Stimulated activated CD8-positive, alpha-beta memory T cell treated with anti-CD3 and anti-CD28 coated beads, Interleukin-7, amount 100 ng/mL, for 24 hours (primary cell): ENCODE measurements around the gene BRIP1.

Experiments
- DNase-seq: peaks from one replicate; pipeline ENCODE4 v3.0.0-alpha.2; 2020; ENCODE audit warnings: low read depth

BRIP1 gene

GRCh38 chr17:61757168-61757567 is 106.2 kb downstream of the BRIP1 start:
- no peak for DNase-seq

- no peak for DNase-seq
These were observed 106.8 kb downstream of the BRIP1 start for GRCh38 chr17:61756561-61756960.

DNA sequence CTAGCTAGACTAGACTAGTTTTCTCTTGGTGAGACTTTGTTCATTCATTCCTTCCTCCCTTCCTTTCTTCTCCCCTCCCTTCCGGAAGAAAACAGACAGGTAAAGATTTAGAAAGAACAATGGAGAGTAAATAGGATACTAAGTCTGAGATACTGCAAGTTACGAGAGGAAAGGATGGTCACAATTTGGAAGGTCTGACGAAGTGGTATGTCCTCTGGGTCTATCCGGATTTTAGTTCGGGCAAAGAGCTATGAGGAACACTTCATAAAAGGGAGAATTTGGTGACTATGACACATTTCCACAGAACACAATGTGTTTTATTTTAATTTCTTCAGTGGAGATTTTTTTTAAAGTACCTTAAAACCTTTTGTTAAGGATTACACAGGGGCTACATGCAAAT is 107.7 kb downstream of the BRIP1 start:
- no peak for DNase-seq

DNA sequence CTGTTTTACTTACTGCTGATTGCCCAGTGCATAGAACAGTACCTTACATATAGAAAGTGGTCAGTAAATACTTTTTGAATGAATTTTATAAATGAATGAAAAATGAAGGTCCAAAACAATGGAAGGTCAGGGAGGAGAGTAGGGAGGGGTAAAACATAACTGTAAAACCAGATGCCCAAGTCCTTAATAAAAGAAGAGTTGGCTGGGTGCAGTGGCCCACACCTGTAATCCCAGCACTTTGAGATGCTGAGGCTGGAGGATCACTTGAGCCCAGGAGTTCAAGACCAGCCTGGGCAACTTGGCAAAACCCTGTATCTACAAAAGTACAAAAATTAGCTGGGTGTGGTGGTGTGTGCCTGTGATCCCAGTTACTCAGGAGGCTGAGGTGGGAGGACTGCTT is 108.2 kb downstream of the BRIP1 start:
- DNase-seq, result no peak

GRCh38 chr17:61754124-61754523 is 109.2 kb downstream of the BRIP1 start:
- DNase-seq, result no peak

GRCh38 chr17:61753696-61754095 is 109.6 kb downstream of the BRIP1 start:
- DNase-seq, result no peak

DNA sequence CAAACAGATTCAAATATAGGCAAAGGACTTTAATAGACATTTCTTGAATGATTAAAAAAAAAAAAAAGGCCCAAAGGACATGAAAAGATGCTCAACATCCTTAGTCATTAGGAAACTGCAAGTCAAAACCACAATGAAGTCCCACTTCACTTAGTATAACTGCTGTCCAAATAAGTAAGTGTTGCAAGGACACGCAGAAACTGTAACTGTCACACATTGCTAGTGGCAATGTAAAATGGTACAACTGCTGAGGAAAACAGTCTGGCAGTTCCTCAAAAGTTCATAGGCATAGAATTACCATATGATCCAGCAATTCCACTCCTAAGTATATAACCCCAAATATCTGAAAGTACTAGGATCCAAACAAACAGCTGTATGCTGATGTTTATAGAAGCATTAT is 112.7 kb downstream of the BRIP1 start:
- no peak for DNase-seq

DNA sequence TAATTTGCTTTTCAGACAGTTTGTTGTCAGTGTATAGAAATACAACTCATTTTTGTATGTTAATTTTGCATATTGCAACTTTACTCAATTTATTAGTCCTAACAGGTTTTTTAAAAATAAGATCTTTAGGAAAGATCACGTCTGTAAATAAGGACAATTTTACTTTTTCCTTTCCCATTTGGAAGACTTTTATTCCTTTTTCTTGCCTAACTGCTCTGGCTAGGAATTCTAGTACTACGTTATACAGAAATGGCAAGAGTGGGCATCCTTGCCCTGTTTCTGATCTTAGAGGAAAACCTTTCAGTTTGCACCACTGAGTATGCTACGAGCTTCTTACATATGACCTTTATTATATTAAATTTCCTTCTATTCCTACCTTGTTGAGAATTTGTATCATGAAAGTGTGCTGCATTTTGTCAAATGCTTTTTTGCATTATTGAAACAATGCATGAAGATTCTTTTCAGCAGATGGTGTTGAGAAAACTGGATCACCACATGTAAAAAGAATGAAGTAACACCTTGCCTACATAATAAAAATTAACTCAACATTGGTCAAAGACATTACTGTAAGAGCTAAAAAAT is 113.4 kb downstream of the BRIP1 start:
- no peak for DNase-seq

DNA sequence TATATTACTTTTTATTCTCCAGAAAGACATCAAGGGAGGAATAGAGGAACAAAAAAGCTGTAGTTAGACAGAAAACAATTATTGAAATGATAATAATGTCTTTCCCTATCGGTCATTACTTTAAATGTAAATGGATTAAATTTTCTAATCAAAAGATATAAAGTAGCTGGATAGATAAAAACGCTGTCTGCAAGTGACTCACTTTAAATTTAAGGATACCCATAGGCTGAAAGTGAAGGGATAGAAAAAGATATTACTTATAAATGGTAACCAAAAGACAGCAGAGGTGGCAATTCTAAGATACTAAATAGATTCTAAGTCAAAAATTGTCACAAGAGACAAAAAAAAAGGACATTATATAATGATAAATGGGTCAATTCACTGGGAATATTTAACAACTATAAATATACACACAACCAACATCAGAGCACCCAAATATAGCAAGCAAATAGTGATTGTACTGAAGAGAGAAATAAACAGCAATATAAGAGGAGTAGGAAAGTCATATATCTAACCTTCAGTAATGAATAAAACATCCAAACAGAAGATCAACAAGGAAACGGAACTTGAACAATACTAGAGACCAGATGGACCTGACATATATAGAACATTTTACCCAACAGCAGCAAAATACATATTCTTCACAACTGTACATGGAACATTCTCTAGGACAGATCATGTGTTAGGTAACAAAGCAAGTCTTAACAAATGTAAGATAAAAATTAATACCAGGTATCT is 116.9 kb downstream of the BRIP1 start:
- DNase-seq, result no peak

GRCh38 chr17:61744804-61745203 is 118.5 kb downstream of the BRIP1 start:
- DNase-seq, result no peak

DNA sequence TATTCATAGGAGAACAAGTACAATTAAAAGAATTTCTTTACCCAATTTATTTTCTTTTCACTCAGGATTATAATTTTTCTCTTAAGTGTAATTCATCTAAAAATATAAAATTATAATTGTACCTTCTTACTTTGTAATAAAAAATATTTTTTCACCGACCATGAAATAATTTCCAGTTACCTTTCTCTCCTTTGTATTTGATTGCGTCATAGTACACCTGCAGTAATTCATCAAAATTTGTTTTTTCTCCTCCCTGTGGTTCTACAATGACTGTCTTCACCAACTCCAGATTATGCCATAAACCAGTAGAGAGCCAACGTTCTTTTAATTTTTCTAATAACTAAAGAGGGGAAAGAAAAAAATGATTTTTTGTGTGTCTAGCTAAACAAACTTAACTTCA is 119.1 kb downstream of the BRIP1 start:
- no peak for DNase-seq

- no peak for DNase-seq
These were observed 119.6 kb downstream of the BRIP1 start for GRCh38 chr17:61743766-61744165.

GRCh38 chr17:61739002-61739401 is 124.3 kb downstream of the BRIP1 start:
- DNase-seq, result no peak

DNA sequence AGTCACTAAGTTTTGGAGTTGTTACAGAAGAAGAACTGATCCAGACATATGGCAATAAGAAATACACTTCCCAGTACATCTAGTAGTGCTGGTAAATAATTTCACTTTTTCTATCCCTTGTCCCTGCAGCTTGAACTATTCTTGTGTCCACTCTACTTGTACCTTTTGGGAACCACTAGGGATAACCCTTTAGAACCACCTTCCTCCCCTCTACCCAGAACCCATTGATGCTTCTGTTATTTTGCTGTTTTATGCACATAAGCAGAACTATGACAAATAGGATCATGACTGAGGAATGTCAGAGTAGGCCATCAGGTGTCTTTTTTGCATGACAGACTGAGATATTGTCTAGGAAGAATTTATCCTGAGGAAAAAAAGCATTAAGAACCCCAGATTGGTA is 125.1 kb downstream of the BRIP1 start:
- DNase-seq, result no peak

DNA sequence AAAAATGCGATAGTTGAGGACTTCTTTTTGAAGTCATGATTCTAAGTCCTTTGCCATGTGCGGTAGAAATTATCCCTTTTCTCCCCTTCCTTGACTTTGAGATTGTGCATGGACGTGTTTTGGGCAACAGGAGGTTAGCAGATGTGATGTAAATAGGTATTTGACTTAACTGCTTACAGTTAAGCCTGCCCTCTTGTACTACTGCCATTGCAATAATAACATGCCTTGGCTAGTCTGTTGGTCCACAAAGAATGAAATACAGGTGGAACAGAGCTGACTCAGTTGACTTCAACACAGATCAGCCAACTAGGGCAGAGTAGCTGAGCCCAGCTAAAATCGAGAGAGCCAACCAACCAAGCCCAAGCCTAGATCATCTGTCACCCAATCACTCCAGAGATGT is 125.5 kb downstream of the BRIP1 start:
- no peak for DNase-seq

DNA sequence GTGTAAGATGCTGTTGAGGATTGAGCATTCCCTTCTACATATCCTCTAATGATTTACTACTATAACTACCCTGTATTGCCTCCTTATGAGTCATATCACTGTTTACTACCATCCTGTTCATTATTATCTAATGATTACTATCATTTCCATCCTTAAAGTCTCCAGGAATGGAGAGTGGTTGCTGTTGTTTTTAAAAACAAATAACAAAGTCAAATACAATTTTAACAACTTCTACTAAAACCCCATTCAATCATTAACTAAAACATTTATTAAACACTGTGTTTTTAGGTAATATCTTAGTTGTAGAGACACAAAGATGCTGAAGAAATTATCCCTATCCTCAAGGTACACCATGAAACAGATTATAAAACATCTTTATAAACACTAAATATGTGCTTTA is 126.9 kb downstream of the BRIP1 start:
- DNase-seq, result no peak

- no peak for DNase-seq
These were observed 127.5 kb downstream of the BRIP1 start for GRCh38 chr17:61735807-61736206.

GRCh38 chr17:61734466-61734865 is 128.9 kb downstream of the BRIP1 start:
- DNase-seq, result no peak

DNA sequence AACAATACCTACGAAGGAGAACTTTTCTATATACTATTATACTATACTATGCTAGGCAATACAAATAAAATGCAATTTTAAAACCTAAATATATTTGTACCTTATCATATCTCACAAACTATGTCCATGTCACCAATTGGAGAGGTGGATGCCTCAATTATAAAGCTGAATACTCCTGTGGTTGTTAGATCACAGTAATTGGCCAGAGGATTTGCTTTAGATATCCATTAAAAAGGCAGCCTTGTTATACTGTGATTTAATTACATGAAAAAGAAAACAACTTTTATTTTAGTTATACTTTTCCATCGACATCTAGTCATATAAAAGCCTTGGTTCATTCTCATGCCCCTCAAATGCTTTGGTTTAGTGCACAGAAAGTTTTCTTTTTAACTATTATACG is 129.3 kb downstream of the BRIP1 start:
- DNase-seq, result no peak

- DNase-seq, result no peak
These were observed 130.3 kb downstream of the BRIP1 start for GRCh38 chr17:61733021-61733420.

DNA sequence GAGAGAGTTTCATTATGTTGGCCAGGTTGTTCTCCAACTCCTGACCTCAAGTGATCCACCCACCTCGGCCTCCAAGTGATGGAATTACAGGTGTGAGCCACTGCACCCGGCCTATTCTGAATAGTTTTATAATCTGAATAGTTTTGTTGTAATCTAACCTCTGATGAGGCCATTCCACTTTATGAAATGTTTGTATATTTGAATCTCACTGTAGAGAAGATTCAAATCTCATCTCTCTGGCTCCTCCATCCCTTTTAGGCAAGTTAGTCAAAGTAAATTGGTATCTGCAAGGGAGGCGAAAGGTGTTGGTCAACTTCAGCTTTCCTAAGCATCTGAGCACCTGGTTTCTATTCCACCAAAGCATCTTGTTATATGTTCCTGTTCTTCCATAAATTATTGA is 131.2 kb downstream of the BRIP1 start:
- no peak for DNase-seq

- DNase-seq, result no peak
These were observed 132.0 kb downstream of the BRIP1 start for GRCh38 chr17:61731330-61731729.

GRCh38 chr17:61729690-61730268 is 133.5 kb downstream of the BRIP1 start:
- DNase-seq, result no peak
